ENCODE measurements around the gene CTSA.

CTSA gene

GRCh38 chr20:45904583-45905504 is 13.7 kb downstream of the CTSA start:
- no peak for TF ChIP-seq CTCF (IDR thresholded peaks at IDR 0.05)

DNA sequence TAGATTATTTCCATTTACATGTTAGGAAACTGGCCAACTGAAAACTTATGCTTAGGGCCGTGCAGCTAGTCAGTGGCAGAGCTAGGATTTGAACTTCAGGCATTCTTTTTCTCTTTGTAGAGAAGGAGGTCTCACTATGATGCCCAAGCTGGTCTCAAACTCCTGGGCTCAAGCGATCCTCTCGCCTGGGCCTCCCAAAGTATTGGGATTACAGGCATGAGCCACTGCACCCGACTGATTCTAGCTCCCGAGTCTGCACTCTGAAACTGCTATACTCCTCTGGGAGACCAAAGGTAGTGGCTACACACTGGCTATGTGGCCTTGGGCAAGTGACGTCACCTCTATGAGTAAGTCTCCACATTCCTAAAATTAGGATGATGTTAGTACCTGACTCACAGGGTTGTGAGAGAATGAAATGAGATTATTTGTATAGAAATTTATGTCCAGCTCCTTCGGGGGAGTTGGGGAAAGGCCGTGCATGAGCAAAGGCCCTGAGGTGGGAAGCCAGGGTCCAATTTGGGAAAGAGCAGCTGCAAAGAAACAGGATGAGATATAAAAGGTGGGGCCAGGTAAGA is 14.5 kb downstream of the CTSA start:
- no peak for TF ChIP-seq CTCF (IDR thresholded peaks at IDR 0.05)

DNA sequence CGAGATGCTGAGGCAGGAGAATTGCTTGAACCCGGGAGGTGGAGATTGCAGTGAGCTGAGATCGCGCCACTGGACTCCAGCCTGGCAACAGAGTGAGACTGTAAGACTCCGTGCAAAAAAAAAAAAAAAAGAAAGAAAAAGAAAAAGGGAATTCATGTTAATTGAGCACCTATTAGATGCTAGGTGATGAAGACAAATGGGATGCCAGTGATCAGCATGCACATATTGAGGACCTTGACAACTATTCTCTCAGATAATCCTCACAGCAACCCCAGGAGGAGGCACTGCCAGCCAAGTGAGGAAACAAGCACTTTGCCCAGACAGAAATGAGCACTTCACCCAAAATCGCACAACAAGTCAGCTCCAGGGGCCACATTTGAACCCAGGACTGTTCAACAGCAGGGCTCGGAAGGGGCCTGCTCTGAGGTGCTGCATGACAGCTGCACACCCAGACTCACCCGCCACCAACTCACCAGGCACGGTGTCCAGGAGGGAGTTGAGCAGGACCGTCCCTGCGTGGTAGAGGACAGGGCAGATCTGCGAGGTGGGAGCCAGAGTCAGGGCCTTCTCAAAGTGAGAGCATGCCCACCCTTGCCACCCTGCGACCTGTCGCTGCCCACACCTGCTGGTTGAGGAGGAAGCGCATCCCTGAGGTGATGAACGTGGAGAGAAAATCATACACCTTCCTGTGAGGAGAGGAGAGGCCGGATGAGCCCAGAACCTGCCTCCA is 16.2 kb downstream of the CTSA start:
- TF ChIP-seq CTCF (IDR thresholded peaks at IDR 0.05), result no peak

DNA sequence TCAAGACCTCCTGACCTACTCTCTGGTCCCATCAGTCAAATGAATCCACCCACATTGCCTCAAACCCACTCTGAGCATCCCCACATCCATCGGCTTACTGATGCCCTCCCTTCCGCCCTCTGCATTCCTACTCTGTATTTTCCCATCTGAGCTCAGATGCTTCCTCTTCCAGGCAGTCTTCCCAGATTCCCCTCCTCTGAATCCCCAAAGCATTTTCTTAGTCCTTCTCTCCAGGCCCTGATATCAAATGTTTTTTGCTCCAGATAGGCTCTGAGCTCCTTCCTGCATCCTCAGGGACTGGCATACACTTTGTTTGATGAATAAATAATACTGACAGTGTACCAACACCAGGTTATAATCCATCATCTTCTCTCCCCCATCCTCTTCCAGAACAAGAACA is 16.9 kb downstream of the CTSA start:
- no peak for TF ChIP-seq CTCF (IDR thresholded peaks at IDR 0.05)

- TF ChIP-seq CTCF (IDR thresholded peaks at IDR 0.05), result no peak
Measured at GRCh38 chr20:45909336-45909808, 18.2 kb downstream of the CTSA start.

DNA sequence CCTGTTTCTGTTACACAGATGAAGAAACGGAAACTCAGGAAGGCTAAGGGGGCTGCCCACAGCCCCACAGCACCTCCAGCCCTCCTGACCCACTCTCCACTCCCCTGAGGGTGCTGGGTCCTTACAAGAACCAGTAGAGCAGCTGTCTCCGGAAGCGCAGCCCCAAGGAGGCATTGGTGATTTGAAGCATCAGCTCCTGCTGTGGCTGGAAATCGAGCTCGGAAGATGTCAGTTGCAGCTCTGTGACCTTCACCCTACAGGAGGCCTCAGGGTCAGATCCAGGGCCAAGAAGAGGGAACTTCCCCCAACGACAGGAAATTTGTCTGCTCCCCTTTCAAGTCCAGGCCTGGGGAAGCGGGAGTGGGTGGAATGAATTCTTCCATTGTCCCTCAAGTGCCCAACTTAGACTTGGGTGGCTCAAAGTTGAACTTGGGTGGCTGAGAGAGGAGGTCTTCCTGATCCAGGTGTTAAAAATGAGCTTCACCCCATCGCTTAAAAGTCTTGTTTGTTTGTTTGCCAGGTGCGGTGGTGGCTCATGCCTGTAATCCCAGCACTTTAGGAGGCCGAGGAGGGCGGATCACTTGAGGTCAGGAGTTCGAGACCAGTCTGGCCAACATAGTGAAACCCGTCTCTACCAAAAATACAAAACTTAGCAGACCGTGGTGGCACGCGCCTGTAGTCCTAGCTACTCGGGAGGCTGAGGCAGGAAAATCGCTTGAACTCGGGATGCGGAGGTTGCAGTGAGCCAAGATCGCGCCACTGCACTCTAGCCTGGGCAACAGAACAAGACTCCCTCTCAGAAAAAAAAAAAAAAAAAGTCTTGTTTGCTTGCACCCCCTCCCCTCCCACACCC is 18.9 kb downstream of the CTSA start:
- TF ChIP-seq CTCF (IDR thresholded peaks at IDR 0.05), result no peak
